Brain pericyte (primary cell): ENCODE measurements around the gene OR4D9.
"Not testable (repeated sequence)": the region's sequence is repeated elsewhere in the genome, so short reads cannot be mapped to it uniquely, and the experiment has no call there.

ENCODE experiments used
- DNase-seq: peaks from one replicate; pipeline ENCODE4 v3.0.0-alpha.2; 2012; ENCODE audit warnings: low read depth, low spot score

Gene OR4D9

GRCh38 chr11:59510941-59511589 is at the start of gene OR4D9:
Gene OR4D9 (plus strand): TSS chr11:59511539. CDS start chr11:59514913, 3,374 bp downstream.
- DNase-seq: no peak

DNA sequence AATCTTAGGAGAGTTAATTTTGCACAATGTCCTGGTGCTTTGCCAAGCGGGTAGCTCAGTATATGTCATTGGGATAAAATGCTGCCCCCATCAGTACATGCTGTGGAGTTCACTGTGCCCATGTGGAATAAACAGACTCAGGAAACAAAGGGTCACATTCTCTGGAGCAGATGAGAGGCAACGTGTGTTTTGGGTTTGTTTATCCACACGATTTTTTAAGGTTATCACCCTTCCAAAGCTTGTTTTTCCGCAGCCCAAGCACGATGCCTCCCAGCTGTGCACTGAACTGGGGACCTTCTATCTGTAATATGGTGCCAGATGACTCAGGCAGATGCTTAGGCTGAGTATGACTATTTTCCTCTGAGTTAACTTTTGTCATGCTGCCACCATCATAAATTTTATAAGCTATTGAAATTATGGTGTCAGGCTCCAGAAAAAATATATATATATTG is 48.1 kb upstream of the OR4D9 start:
- no peak for DNase-seq

DNA sequence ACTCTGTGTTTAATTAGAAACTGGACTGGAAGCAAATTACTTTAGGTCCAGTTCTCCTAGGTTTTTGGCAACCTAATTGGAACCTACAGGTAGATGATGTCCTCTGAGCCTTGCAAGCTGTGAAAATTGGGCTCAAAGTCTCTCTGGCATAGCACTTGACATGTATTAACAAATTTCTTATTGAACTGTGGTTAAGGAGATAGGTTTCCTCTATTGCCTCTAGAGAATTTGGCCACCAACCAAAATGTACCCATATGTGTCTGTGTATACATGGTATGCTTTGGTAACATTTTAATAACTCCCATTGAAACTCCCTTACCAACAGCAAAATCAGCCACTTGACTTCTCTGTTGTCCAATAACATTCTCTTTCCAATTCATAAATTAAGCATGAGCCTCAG is 38.3 kb upstream of the OR4D9 start, which contains the start of gene OR4D10:
Gene OR4D10, plus strand, starts transcription at position 301 of the 400 bp plus-strand sequence. CDS start 4,115 bp downstream, outside the sequence.
- DNase-seq: no peak

GRCh38 chr11:59475176-59475575 is 36.2 kb upstream of the OR4D9 start:
- DNase-seq: no peak

- DNase-seq: no peak
Measured at GRCh38 chr11:59479906-59480305, 31.4 kb upstream of the OR4D9 start.

- no peak for DNase-seq
Measured at GRCh38 chr11:59480359-59480758, 31.0 kb upstream of the OR4D9 start.

GRCh38 chr11:59501931-59502330 is 9.4 kb upstream of the OR4D9 start:
- no peak for DNase-seq

DNA sequence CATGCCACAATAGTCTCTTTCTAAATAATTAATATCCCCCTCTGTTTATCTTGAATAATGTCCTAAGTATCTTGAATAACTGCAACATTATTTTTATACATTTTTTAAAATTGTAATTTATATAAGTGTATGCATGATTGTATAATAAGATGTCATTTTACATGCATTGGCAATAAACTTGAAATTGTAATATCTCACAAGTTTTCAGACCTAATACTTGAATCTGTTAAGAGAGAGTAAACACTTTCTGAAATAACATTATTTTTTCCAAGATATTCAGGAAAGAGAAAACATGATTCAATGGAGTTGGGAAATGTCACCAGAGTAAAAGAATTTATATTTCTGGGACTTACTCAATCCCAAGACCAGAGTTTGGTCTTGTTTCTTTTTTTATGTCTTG is 8.1 kb upstream of the OR4D9 start, which contains the start of gene OR4D11:
Gene OR4D11, plus strand, starts transcription at position 301 of the 400 bp plus-strand sequence. Its CDS starts 0 bp downstream, at position 301.
- DNase-seq: no peak

DNA sequence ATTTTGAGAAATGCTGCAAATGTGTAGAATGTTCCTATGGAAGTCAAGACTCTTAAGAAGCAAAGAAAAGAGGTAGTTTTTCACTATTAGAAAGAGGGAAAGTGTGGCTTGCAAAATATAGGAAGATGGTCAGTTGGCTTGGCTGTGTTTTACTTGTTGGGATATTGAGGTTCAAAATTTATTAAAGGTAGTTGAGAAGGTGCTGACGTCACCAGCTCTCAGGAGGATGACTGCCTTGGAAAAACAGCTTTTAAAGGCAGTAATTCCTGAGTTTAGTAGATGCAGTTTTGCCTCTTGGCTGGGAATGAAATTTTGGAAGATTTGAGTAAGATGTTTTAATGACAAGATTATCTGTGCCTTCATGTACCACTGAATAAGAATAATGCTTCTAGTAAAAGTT is 336 bp downstream of the OR4D9 start:
- no peak for DNase-seq

GRCh38 chr11:59520139-59520538 is 8.8 kb downstream of the OR4D9 start:
- not testable (repeated sequence) for DNase-seq

DNA sequence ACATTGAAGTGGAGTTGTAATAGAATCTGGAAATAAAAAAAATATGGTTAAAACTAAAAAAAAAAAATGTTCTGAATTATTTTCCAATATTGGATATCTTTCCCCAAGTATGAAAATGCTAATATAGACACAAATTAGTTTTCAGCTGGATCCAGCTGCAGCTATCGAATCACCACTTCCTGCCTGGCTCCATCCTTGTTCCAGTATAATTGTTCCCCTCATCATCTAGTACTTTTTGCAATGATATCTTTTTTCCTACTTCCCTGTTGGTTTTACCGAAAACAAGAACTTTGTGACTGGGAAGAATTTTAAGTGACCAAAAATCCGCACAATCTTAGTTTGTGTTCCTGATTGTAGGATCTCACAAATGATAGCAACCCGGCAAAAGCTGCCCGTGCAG is 9.4 kb downstream of the OR4D9 start:
- DNase-seq: no peak

DNA sequence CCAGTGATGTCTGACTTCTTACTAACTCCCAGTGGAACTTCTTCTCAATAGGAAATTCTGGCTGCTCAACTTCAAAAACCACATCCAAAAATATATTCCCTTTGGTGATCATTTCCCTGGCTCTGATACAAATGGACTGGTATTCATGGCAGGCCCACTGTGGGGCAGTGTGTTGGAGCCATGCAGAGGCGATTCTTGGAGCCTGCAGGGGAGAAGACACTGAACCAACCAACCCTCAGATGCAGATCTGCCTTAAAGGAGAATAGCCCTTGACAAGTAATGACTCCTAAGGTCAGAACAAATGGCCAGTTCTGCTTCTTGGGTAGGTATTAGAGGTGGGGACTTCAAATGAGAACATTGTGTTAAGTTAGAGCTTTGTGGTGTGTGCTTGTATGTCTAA is 12.2 kb downstream of the OR4D9 start:
- no peak for DNase-seq

DNA sequence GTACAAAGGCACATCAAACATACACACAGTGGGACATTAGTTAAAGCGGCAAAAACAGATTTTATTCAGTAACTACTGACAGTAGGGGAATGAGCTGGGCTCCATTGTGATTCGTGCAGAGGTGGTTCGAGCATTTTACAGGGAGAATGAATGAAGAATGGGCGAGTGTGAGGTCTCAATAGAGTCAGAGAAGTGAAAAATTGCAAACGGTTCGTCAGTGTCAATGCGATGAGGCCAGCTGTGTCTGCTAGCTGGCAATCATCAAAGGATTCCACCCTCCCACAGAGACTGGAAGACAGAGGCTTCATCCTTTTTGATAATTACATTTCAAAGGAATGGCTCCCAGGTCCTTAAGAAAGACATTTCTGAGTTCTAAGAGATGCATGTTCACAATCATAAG is 17.4 kb downstream of the OR4D9 start:
- DNase-seq: no peak

DNA sequence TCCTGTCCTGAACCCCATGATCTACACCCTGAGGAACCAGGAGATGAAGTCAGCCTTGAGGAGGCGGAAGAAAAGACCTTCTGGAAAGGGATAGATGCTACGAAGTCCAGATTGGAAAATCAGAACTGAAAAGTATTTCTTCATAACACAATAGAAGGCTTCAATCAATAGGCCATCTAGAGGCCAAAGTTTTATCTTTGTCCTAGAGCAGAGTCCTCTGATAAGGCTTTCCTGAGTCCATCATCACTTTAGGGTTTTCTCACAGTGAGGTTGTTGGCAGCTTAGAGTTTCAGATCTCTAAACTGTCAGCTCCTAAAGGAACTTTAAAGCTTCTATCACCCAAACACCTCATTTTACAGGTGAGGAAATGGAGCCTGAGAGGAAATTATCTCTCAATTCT is 21.3 kb downstream of the OR4D9 start:
- DNase-seq: no peak

DNA sequence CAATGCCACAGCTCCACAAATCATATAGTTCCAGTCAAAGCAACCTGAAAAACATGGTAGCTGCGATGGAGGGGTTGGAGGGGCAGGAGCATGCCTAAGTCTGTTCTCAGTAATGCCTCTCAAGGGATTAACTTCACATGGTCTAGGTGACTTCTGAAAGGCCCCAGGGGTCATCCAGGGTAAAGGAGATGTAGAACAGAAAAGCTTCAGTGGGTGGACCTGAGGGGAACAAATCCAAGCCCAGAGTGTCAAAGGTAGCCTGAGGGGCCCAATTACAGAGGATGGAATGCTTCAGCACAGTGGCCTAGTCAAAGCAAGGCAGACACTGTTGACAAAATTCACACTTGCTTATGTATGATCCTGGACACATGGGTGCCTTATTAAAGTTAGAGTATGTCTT is 23.3 kb downstream of the OR4D9 start:
- no peak for DNase-seq

- no peak for DNase-seq
Measured at GRCh38 chr11:59542142-59542810, 30.9 kb downstream of the OR4D9 start.

DNA sequence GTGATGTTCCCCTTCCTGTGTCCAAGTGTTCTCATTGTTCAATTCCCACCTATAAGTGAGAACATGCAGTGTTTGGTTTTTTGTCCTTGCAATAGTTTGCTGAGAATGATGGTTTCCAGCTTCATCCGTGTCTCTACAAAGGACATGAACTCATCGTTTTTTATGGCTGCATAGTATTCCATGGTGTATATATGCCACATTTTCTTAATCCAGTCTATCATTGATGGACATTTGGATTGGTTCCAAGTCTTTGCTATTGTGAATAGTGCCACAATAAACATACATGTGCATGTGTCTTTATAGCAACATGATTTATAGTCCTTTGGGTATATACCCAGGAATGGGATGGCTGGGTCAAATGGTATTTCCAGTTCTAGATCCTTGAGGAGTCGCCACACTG is 32.4 kb downstream of the OR4D9 start:
- not testable (repeated sequence) for DNase-seq

DNA sequence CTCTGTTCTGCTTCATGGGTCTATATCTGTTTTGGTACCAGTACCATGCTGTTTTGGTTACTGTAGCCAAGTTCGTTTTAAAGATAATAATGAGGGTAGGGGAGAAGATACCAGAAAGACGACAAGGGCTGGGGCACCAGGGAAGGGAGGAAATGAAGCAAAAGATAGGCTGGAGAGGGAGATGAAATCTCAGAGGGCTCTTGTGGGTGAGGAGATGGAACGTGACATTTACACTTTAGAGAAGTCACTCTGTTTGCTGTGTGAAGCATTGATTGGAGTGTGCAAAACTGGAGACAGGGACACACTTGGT is 33.5 kb downstream of the OR4D9 start:
- DNase-seq: no peak

- no peak for DNase-seq
Measured at GRCh38 chr11:59545179-59546020, 34.1 kb downstream of the OR4D9 start.

DNA sequence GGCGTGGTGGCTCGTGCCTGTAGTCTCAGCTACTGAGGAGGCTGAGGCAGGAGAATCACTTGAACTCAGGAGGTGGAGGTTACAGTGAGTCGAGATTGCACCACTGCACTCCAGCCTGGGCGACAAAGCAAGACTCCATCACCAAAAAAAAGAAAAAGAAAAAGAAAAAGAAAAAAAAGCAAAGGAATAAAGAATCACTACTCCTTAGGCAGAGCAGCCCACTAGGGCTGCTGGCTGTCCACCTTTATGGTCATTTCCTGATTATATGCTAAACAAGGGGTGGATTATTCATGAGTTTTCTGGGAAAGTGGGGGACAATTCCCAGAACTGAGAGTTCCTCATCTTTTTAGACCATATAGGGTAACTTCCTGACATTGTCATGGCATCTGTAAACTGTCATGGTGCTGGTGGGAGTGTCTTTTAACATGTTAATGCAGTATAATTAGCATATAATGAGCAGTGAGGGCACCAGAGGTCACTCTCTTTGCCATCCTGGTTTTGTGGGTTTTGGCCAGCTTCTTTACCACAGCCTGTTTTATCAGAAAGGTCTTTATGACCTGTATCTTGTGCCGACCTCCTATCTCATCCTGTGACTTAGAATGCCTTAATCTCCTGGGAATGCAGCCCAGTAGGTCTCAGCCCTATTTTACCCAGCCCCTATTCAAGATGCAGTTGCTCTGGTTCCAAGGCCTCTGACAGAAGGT is 36.4 kb downstream of the OR4D9 start:
- not testable (repeated sequence) for DNase-seq

DNA sequence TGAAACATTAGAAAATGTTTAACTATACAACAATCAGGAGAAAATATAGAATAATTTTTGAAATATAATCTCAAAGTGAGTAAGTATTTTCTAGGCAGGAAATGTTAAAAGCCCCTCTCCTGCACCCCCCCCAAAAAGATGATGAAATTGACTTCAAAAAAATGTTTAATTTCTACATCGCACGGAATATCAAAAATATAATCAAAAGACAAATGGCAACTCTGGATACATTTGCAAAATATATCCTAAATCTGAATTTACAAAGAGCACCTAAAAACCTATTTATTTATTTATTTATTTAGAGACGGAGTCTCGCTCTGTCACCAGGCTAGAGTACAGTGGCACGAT is 36.9 kb downstream of the OR4D9 start:
- no peak for DNase-seq

DNA sequence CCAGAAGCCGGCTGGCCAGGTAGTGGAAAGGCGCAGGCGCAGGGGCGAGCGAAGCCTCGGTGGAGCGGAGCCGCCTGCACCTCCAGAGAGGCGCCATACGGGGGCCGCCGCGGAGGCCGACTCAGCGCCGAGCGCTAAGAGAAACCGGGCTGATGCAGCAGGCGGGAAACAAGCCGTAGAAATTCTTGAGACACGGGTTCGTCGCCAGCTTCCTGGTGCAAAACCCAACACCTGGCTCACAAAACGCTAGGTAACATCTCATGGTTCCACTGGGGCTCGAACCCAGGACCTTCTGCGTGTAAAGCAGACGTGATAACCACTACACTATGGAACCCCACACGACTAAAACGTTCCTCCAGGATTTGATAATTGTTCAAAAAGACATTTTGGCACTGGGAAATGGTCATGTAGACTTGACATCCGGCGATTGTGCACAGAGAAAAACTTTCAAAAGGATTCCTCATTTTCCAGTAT is 39.1 kb downstream of the OR4D9 start:
- DNase-seq: peak; percentile 72
